ENCODE data around the gene MTUS2.
A peak's percentile ranks its signal among the peaks of the same experiment; 100 is the strongest.

Gene MTUS2

GRCh38 chr13:29239653-29240525, 419.8 kb downstream of the MTUS2 start:
- Histone ChIP-seq H3K4me1 (ENCODE audit: insufficient read depth, low read length) (peaks cover 72% of the 10 kb centered on the region), H3K4me2 (ENCODE audit: insufficient read depth, low read length) (peak overlapping the region; percentile 56), H4K20me1 (ENCODE audit: insufficient read depth, low read length) (no peaks in the 10 kb centered on the region), H3K27ac (ENCODE audit: low read length) (peak overlapping the region; percentile 89), H3K36me3 (ENCODE audit: insufficient read depth, low read length) (no peaks in the 10 kb centered on the region), H3K79me2 (ENCODE audit: insufficient read depth, low read length) (no peaks in the 10 kb centered on the region), H2AFZ (ENCODE audit: low read depth, low read length) (peak overlapping the region; percentile 16), H3K4me3 (ENCODE audit: low read depth in 1 of 2, low read length in 2 of 2) (peak overlapping the region in 1 of 2 experiments; percentile 35; a peak in 2 of 4 replicates), H3K9ac (ENCODE audit: low read depth, low read length) (peak overlapping the region; percentile 51), H3K9me3 (ENCODE audit: insufficient read depth, low read length, severe bottlenecking) (no peaks in the 10 kb centered on the region), H3K27me3 (ENCODE audit: insufficient read depth, low read length, poor library complexity) (no peaks in the 10 kb centered on the region)
- peak; percentile 84 for ATAC-seq (ENCODE audit: insufficient read depth, low read depth)
- DNase-seq = peak; percentile 67
- TF ChIP-seq, protein P1, sequence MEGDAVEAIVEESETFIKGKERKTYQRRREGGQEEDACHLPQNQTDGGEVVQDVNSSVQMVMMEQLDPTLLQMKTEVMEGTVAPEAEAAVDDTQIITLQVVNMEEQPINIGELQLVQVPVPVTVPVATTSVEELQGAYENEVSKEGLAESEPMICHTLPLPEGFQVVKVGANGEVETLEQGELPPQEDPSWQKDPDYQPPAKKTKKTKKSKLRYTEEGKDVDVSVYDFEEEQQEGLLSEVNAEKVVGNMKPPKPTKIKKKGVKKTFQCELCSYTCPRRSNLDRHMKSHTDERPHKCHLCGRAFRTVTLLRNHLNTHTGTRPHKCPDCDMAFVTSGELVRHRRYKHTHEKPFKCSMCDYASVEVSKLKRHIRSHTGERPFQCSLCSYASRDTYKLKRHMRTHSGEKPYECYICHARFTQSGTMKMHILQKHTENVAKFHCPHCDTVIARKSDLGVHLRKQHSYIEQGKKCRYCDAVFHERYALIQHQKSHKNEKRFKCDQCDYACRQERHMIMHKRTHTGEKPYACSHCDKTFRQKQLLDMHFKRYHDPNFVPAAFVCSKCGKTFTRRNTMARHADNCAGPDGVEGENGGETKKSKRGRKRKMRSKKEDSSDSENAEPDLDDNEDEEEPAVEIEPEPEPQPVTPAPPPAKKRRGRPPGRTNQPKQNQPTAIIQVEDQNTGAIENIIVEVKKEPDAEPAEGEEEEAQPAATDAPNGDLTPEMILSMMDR (IDR thresholded peaks at IDR 0.05; ENCODE audit: borderline replicate concordance, extremely low read depth, low read length, poor library complexity, severe bottlenecking) = no peak
- no peak for TF ChIP-seq EZH2 (IDR thresholded peaks at IDR 0.05; ENCODE audit: borderline replicate concordance, low read depth, low read length, severe bottlenecking)

DNA sequence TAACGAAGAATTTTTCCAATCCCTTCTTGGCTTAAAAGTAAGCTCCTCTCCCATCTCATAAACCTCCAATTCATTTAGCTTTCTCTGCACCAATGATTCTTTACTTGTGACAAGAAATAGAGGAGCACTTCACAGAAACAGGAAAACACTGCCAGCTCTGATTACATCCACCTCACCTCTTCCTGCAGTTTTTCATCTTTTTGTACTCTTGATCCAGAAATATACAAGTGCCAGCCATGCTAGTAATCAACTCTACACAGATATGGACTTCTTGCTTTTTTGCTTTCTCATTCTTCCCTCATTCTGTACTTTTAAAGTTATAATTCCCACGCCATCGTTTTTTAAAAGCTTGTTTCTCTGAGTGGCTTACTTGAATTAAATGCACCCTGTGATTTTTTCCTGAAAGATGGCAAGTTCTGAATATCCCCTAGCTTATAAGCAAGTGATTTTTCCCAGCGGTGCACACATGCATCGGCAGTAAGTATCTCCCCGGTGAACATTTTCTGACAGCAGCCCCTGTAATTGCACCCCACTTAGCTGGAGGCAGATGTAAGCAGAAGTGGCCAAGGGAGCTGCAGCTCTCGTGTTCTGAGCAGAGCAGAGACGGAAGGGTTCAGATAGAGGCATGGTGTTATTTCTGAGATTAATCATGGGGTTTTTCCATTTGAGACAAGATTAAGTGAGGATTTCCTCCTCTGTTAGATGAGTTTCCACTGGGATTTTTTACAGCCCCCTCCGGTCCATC, 434.7 kb downstream of the MTUS2 start:
- DNase-seq (no peak), ATAC-seq (ENCODE audit: insufficient read depth, low read depth) (no peak)
- Histone ChIP-seq H3K36me3 (ENCODE audit: insufficient read depth, low read length) (no peaks in the 10 kb centered on the region), H3K4me1 (ENCODE audit: insufficient read depth, low read length) (peaks cover 35% of the 10 kb centered on the region), H3K79me2 (ENCODE audit: insufficient read depth, low read length) (no peaks in the 10 kb centered on the region), H3K9ac (ENCODE audit: low read depth, low read length) (no peak overlapping the region), H3K4me3 (ENCODE audit: low read depth in 1 of 2, low read length in 2 of 2) (no peak overlapping the region), H3K4me2 (ENCODE audit: insufficient read depth, low read length) (no peak overlapping the region), H3K27ac (ENCODE audit: low read length) (peak overlapping the region; percentile 37), H3K9me3 (ENCODE audit: insufficient read depth, low read length, severe bottlenecking) (no peaks in the 10 kb centered on the region), H3K27me3 (ENCODE audit: insufficient read depth, low read length, poor library complexity) (no peaks in the 10 kb centered on the region), H4K20me1 (ENCODE audit: insufficient read depth, low read length) (no peaks in the 10 kb centered on the region), H2AFZ (ENCODE audit: low read depth, low read length) (peak overlapping the region; percentile 22; the same call in 1 of the 2 replicates)
- no peak for TF ChIP-seq EZH2 (IDR thresholded peaks at IDR 0.05; ENCODE audit: borderline replicate concordance, low read depth, low read length, severe bottlenecking)
- TF ChIP-seq, protein P1 (IDR thresholded peaks at IDR 0.05; ENCODE audit: borderline replicate concordance, extremely low read depth, low read length, poor library complexity, severe bottlenecking) = no peak

- no peak for DNase-seq
- ATAC-seq (ENCODE audit: insufficient read depth, low read depth) = no peak
- no peaks in the 10 kb centered on the region for H3K36me3 ChIP-seq (ENCODE audit: insufficient read depth, low read length)
- H2AFZ ChIP-seq (ENCODE audit: low read depth, low read length) = no peak overlapping the region
- H3K27ac ChIP-seq (ENCODE audit: low read length) = no peak overlapping the region
- no peak overlapping the region for H3K4me3 ChIP-seq (ENCODE audit: low read depth in 1 of 2, low read length in 2 of 2)
- no peaks in the 10 kb centered on the region for H4K20me1 ChIP-seq (ENCODE audit: insufficient read depth, low read length)
- H3K9ac ChIP-seq (ENCODE audit: low read depth, low read length) = no peak overlapping the region
- no peaks in the 10 kb centered on the region for H3K79me2 ChIP-seq (ENCODE audit: insufficient read depth, low read length)
- H3K9me3 ChIP-seq (ENCODE audit: insufficient read depth, low read length, severe bottlenecking) = no peaks in the 10 kb centered on the region
- TF ChIP-seq, protein P1 (IDR thresholded peaks at IDR 0.05; ENCODE audit: borderline replicate concordance, extremely low read depth, low read length, poor library complexity, severe bottlenecking) = no peak
- TF ChIP-seq EZH2 (IDR thresholded peaks at IDR 0.05; ENCODE audit: borderline replicate concordance, low read depth, low read length, severe bottlenecking) = no peak
- H3K4me1 ChIP-seq (ENCODE audit: insufficient read depth, low read length) = peaks cover 42% of the 10 kb centered on the region
- no peak overlapping the region for H3K4me2 ChIP-seq (ENCODE audit: insufficient read depth, low read length)
- H3K27me3 ChIP-seq (ENCODE audit: insufficient read depth, low read length, poor library complexity) = no peaks in the 10 kb centered on the region
Observed at GRCh38 chr13:29255567-29255966, 435.4 kb downstream of the MTUS2 start.

All from DND-41 (cell line).